Dendritic cell treated with granulocyte-macrophage colony-stimulating factor and Interleukin-4, amounts not matched to agents 40 ng/mL and 50 ng/mL, for 4 days (primary cell): Measurements from ENCODE around the gene ARHGEF17.
A peak's percentile ranks its signal among the peaks of the same experiment; 100 is the strongest.

Experiments used
- H3K27ac Mint-ChIP-seq: one replicate; pipeline ENCODE4 v1.8.0; 2022; ENCODE audit warnings: mild to moderate bottlenecking, mixed read lengths
- H3K27me3 Mint-ChIP-seq: one replicate; pipeline ENCODE4 v1.8.0; 2022; ENCODE audit warnings: mild to moderate bottlenecking, mixed read lengths
- H3K36me3 Mint-ChIP-seq: one replicate; pipeline ENCODE4 v1.8.0; 2022; ENCODE audit warnings: low read depth, mixed read lengths
- H3K4me1 Mint-ChIP-seq: one replicate; pipeline ENCODE4 v1.8.0; 2022; ENCODE audit warnings: low read depth, mixed read lengths
- H3K4me3 Mint-ChIP-seq: one replicate; pipeline ENCODE4 v1.8.0; 2022; ENCODE audit warnings: mild to moderate bottlenecking, moderate library complexity, mixed read lengths
- H3K9me3 Mint-ChIP-seq: one replicate; pipeline ENCODE4 v1.8.0; 2022; ENCODE audit warnings: mixed read lengths
- intact Hi-C: fragments of 100-400 bp; cut with micrococcal nuclease; formaldehyde crosslinking; loops from one replicate; pipeline ENCODE4 v1.15.0; 2022

The ARHGEF17 gene

GRCh38 chr11:73406619-73407018 is 98.5 kb downstream of the ARHGEF17 start:
- H3K4me3 Mint-ChIP-seq = no peak overlapping the region
- no peaks in the 10 kb centered on the region for H3K9me3 Mint-ChIP-seq
- peaks cover 85% of the 10 kb centered on the region for H3K36me3 Mint-ChIP-seq
- no peaks in the 10 kb centered on the region for H3K27me3 Mint-ChIP-seq
- peaks cover 83% of the 10 kb centered on the region for H3K4me1 Mint-ChIP-seq
- peak overlapping the region; percentile 67 for H3K27ac Mint-ChIP-seq
- intact Hi-C loops = no loop called here

GRCh38 chr11:73409431-73409830 is 101.4 kb downstream of the ARHGEF17 start:
- peak overlapping the region; percentile 4 for H3K27ac Mint-ChIP-seq
- no peak overlapping the region for H3K4me3 Mint-ChIP-seq
- H3K4me1 Mint-ChIP-seq = peaks cover 89% of the 10 kb centered on the region
- no peaks in the 10 kb centered on the region for H3K9me3 Mint-ChIP-seq
- peaks cover 86% of the 10 kb centered on the region for H3K36me3 Mint-ChIP-seq
- H3K27me3 Mint-ChIP-seq = no peaks in the 10 kb centered on the region
- intact Hi-C loops = no loop called here

- H3K27me3 Mint-ChIP-seq = no peaks in the 10 kb centered on the region
- peaks cover 89% of the 10 kb centered on the region for H3K4me1 Mint-ChIP-seq
- H3K4me3 Mint-ChIP-seq = no peak overlapping the region
- intact Hi-C loops = no loop called here
- peaks cover 81% of the 10 kb centered on the region for H3K36me3 Mint-ChIP-seq
- H3K9me3 Mint-ChIP-seq = no peaks in the 10 kb centered on the region
- no peak overlapping the region for H3K27ac Mint-ChIP-seq
Measured at GRCh38 chr11:73410627-73411026, 102.6 kb downstream of the ARHGEF17 start.

GRCh38 chr11:73411031-73411430 is 103.0 kb downstream of the ARHGEF17 start:
- Mint-ChIP-seq H3K27ac (no peak overlapping the region), H3K27me3 (no peaks in the 10 kb centered on the region), H3K36me3 (peaks cover 81% of the 10 kb centered on the region), H3K9me3 (no peaks in the 10 kb centered on the region), H3K4me1 (peaks cover 85% of the 10 kb centered on the region), H3K4me3 (no peak overlapping the region)
- intact Hi-C loops = no loop called here

GRCh38 chr11:73412308-73412707 is 104.2 kb downstream of the ARHGEF17 start:
- Mint-ChIP-seq H3K27me3 (no peaks in the 10 kb centered on the region), H3K36me3 (peaks cover 80% of the 10 kb centered on the region), H3K27ac (peak overlapping the region; percentile 5), H3K9me3 (no peaks in the 10 kb centered on the region), H3K4me3 (no peak overlapping the region), H3K4me1 (peaks cover 84% of the 10 kb centered on the region)
- intact Hi-C loops = no loop called here

GRCh38 chr11:73413256-73413655 is 105.2 kb downstream of the ARHGEF17 start:
- peaks cover 79% of the 10 kb centered on the region for H3K36me3 Mint-ChIP-seq
- intact Hi-C loops = no loop called here
- no peak overlapping the region for H3K27ac Mint-ChIP-seq
- H3K4me3 Mint-ChIP-seq = no peak overlapping the region
- H3K9me3 Mint-ChIP-seq = peaks cover 5% of the 10 kb centered on the region
- H3K4me1 Mint-ChIP-seq = peaks cover 75% of the 10 kb centered on the region
- no peaks in the 10 kb centered on the region for H3K27me3 Mint-ChIP-seq

GRCh38 chr11:73414977-73415651 is 107.0 kb downstream of the ARHGEF17 start:
- H3K27ac Mint-ChIP-seq = no peak overlapping the region
- peaks cover 79% of the 10 kb centered on the region for H3K36me3 Mint-ChIP-seq
- H3K27me3 Mint-ChIP-seq = no peaks in the 10 kb centered on the region
- peaks cover 7% of the 10 kb centered on the region for H3K9me3 Mint-ChIP-seq
- intact Hi-C loops = no loop called here
- no peak overlapping the region for H3K4me3 Mint-ChIP-seq
- peaks cover 56% of the 10 kb centered on the region for H3K4me1 Mint-ChIP-seq

GRCh38 chr11:73415854-73416615 is 108.0 kb downstream of the ARHGEF17 start:
- H3K27me3 Mint-ChIP-seq = no peaks in the 10 kb centered on the region
- peaks cover 61% of the 10 kb centered on the region for H3K4me1 Mint-ChIP-seq
- no peak overlapping the region for H3K4me3 Mint-ChIP-seq
- H3K27ac Mint-ChIP-seq = no peak overlapping the region
- intact Hi-C loops = no loop called here
- peaks cover 7% of the 10 kb centered on the region for H3K9me3 Mint-ChIP-seq
- H3K36me3 Mint-ChIP-seq = peaks cover 79% of the 10 kb centered on the region

- H3K36me3 Mint-ChIP-seq = peaks cover 78% of the 10 kb centered on the region
- H3K27ac Mint-ChIP-seq = no peak overlapping the region
- H3K4me1 Mint-ChIP-seq = peaks cover 58% of the 10 kb centered on the region
- H3K4me3 Mint-ChIP-seq = no peak overlapping the region
- peaks cover 7% of the 10 kb centered on the region for H3K9me3 Mint-ChIP-seq
- intact Hi-C loops = no loop called here
- no peaks in the 10 kb centered on the region for H3K27me3 Mint-ChIP-seq
Measured at GRCh38 chr11:73416786-73417185, 108.7 kb downstream of the ARHGEF17 start.
